NCI-H2107 treated with DMSO at 0.1 percent for 48 hours (cell line): Measurements from ENCODE around the gene SETBP1.

Source experiments
- DNase-seq: peaks from one replicate; lab custom pipeline; 2025; ENCODE audit not compliant: unreplicated experiment; lab: John Stamatoyannopoulos, UW

SETBP1 gene

DNA sequence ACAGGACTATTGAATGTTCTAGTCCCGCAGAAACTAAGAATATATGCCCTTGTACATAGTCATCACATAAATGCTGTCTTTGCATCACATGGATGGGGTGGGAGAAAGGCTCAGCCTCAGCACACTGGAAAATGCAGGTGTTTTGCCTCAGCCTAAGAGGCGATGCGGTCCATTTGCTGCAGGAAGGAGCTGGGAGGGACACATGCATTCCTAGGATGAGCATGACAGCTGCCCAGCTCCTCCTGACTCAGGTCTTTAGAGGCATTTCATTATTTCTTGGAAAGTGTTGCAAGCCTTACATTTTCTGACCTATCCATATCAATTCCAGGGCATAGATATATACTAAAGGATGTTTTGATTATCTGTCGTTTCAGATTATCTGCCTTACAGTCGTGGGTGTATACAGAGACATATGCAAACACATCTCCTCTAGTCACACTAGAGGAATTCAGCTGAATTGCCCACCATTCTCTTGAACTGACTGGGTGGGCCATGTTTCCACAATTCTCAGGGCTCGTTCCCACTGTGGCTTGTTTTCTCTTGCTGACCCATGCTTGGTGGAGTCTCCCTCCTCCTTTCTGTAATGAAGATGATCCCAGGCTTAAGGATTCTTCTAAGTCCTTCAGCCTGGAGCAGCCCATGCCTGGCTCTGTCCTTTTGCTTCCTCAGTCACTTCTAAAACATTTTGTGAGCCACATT lies 156.9 kb downstream of the SETBP1 start:
- DNase-seq, result no peak

- no peak for DNase-seq
Observed at GRCh38 chr18:44838971-44839666, 158.4 kb downstream of the SETBP1 start.

GRCh38 chr18:44840058-44840790 lies 159.5 kb downstream of the SETBP1 start:
- DNase-seq, result no peak

- no peak for DNase-seq
Observed at GRCh38 chr18:44841221-44841620, 160.5 kb downstream of the SETBP1 start.

DNA sequence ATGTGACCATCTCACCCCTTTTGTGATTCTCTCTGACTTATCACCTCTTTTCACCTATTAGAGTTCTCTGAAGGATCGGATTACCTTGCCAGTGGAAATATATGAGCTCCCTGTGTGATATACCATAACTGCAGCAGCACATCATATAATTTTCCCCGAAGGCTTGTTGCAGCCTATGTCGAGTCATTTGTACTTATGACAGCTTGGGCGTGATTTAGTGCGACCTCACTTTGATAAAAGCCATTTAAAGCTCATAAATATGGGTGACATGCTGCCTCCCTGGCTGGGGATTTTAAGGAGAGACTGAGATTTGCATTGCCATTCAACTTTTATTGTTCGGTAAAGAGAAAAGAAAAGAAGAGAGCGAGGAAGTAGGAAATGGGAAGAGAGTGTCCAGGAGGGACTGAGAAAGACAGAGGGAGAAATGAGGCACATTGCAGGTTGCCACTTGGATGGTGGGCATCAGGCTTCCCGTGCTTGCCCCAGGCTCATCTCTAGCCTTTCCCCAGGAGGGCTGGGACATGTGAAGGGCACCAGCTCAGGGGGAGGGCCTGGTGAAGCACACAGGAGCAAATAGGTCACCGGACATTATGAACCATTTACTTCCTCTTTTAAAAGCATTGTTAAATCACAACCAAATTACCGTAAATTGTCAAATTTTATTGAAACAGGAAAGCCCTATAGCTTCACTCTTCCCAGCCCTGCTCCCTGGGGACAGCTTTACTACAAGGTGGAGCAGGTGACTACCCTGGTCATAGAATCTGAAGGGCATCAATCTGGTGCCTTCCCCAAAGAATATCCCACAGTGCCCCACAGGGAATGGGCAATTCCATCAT lies 161.3 kb downstream of the SETBP1 start:
- no peak for DNase-seq

GRCh38 chr18:44842588-44843412 lies 162.1 kb downstream of the SETBP1 start:
- no peak for DNase-seq

DNA sequence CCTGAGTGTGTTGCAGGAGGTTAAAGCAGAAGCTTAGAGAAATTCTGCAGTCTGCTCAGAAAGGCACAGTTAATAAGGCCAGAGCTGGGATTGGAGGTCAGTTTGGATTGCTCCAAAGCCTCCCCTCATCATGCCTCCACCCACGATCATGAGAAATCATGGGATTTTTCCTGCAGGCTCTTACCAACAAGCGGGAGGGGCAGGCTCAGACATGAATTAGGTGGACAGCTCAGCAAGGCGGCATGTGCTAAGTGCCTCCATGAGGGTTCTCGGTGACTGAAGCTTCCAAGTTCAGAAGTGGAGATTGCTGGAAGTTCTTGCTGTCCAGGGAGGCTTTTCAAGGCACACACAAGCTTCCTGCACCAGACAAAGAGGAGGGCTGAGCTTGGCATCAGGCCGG lies 163.8 kb downstream of the SETBP1 start:
- DNase-seq, result no peak

- no peak for DNase-seq
Observed at GRCh38 chr18:44846450-44846849, 165.8 kb downstream of the SETBP1 start.

GRCh38 chr18:44848644-44849335 lies 168.1 kb downstream of the SETBP1 start:
- no peak for DNase-seq

DNA sequence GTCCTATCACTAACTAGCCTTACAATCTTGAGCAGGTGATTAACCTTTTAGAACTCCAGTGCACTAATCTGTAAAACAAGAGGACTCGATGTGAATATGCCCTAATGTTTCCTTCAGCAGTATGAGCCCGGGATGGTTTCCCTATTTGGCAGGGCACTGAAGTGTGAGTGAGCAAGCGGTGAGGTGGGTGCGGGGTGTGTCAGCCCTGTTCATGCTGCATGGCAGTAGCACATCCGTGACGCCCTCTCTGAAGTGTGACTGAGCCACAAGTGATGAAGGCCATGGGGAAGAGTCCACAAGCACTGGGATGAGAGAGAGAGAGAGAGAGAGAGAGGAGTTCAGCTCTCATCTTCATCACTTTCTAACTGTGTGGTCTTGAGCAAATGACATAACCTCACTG lies 168.7 kb downstream of the SETBP1 start:
- DNase-seq, result no peak

- no peak for DNase-seq
Observed at GRCh38 chr18:44850001-44850400, 169.3 kb downstream of the SETBP1 start.

DNA sequence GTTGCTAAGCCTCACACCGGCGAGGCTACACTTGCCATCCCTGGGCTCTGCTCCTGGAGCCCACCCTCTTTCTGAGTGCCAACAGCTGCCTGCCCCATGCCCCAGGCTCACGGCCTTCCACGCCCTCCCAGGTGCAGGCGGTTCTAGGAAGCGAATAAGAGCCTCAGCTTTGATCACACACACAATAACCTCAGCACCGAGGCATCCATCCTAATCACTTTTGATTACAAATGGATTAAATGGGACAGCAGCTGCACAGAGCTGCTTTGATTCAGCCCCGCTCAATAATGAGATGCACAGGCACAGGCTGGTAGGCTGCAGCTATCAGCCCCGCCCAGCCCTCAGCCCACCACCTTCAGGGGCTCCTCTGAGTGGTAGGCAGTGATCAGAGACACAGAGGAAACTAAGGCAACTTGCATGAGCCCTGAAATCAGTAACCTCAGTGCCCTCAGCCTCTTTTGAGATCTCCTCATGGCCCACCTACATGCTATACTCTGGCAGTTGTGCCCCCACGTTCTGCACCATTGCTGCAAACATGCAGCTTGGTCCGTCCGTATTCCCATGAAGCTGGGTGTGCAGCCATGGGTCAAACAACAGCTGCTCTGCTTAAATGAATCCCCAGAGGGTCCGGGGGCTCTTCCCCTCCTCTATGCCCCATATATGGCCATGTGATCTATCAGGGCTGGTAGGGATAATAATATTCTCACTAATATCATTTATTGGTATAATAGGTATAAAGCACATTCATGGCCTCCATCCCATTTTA lies 171.4 kb downstream of the SETBP1 start:
- peak; percentile 11 for DNase-seq

- DNase-seq, result peak; percentile 55
Observed at GRCh38 chr18:44852818-44853217, 172.1 kb downstream of the SETBP1 start.

DNA sequence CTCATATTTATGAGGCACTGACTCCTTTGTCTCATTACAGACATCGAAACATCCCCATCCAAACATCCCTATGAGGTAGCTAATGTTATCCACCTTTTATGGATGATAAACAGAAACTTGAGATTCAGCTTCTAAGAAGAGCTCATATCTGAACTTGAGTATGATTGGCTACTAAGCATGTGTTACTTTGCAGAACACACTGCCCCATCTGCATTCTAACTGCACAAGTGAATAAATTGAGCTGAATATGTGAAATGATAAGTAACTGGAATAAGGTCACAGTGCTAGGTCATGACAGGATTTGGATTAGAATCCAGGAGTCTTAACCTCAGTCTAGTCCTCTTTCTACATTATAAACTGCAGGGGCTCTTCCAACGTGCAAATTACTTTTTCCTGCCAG lies 172.7 kb downstream of the SETBP1 start:
- no peak for DNase-seq

DNA sequence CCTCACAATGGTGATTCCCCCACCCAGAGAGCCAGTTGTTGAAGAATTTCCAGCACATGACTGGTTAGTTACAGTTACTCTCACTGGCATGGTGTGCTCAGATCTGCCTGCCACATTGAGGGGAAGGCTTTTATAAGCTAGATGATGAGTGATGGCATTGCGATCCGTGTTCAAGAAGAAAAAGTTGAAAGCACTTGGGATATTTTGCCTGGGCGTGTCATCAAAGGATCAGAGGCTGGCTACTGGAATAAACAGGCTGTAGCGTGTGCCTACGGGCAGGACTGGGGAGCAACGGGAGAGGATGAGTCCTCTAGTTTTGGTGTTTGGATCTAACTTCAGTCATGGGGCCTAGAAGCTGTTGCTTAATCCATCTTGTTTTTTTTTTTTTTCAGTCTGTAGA lies 175.0 kb downstream of the SETBP1 start:
- DNase-seq, result no peak

- DNase-seq, result no peak
Observed at GRCh38 chr18:44856157-44856556, 175.5 kb downstream of the SETBP1 start.

DNA sequence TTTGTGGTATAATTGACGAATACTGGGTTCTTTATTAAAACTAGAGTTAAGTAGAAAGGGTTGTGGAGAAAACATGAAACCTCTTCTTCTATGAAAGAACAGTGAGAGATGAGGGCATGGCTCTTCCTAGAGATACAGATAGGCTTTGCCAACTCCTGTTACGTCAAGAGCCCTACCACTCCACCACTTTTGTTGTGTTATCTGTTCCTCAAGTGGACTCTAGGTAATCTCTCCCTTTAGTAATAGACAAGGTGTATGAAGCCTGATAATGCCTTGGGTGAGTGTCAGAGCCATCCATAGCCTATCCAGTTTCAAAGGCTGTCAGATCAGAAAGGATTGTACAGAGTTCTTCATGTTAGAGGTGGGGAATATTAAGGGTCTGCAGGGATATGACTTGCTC lies 176.4 kb downstream of the SETBP1 start:
- DNase-seq, result no peak

DNA sequence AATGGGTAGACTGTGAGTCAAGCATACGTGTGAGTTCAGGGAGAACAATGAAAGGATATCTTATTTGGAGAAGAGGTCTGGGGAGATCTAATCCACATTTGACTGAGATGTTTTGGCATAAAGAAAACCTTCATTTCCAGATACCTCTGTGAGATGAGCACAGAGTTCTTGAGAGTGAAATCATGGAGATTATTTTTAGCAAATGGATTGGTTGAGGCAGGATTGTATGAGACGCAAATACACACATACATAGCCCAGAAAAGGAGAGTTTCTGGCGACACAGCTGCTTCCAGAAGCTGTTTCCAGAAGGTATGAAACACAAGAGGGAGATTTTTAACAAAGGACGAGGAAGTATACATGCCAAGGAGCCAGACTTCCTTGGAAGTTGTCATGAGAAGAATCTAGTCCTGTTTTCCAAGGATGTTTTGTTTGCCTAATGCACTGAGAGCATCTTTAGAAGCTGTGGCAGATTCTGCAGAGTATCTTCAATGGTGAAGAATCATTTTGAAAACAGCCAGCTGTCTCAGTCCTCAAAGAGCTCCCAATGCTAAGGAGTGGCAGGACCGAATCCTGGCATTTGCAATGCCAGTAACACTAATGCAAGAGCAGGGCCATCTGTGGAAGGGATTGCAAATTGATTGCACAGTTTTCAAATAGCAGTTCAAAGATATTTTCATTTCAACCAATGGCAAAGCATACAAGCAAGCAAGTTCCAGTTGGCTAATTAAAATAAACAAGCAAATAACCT lies 177.2 kb downstream of the SETBP1 start:
- no peak for DNase-seq
